ENCODE results near the gene CARF.
A peak's percentile ranks its signal among the peaks of the same experiment; 100 is the strongest.
"Not testable (repeated sequence)": the region's sequence is repeated elsewhere in the genome, so short reads cannot be mapped to it uniquely, and the experiment has no call there.

Gene CARF

DNA sequence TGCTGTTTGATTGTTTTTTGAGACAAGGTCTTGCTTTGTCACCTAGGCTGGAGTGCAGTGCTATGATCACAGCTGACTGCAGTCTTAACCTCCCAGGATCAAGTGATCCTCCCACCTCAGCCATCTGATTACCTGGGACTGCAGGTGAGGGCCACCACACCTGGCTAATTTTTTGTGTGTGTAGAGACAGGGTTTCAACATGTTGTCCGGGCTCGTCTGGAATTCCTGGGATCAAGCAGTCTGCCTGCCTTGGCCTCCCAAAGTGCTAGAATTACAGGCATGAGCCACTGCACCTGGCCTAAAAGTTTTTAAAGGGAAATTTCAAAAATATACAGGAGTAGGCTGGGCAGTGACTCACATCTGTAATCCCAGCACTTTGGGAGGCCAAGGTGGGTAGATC lies 22.4 kb downstream of the CARF start:
- DNase-seq, result no peak

DNA sequence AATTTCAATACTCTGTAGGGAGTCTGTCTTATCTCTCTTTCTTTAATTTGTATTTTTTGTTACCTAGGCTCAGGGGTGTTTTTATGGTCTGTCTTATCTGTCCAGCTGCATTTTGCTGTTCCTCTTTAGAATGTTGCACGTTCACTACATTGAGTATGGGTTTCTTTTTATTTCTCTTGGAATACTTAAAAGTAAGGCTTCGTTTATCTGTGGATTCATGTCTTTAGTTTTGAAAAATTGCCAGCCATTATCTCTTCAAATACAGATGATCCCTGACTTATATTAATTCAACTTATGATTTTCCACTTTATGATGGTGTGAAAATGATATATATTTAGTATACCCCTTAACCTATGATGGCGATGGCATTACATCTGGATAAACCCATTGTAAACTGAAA lies 26.9 kb downstream of the CARF start:
- DNase-seq, result no peak

DNA sequence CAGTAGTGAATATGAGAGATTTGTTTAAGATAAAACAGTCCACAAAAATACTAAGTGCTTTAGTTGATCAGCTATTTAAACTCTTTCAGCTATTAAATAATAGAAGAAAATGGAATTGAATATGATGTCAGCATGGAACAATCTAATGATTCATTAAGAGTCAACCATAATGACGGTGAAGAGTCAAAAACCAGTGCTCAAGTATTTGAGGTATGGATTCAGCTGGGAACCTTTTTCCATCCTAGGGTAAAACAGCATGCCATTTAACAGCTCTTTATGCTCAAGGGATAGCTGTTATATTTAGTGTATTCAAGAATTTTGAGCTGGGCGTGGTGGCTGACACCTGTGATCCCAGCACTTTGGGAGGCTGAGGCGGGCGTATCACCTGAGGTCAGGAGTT lies 29.7 kb downstream of the CARF start:
- no peak for DNase-seq

DNA sequence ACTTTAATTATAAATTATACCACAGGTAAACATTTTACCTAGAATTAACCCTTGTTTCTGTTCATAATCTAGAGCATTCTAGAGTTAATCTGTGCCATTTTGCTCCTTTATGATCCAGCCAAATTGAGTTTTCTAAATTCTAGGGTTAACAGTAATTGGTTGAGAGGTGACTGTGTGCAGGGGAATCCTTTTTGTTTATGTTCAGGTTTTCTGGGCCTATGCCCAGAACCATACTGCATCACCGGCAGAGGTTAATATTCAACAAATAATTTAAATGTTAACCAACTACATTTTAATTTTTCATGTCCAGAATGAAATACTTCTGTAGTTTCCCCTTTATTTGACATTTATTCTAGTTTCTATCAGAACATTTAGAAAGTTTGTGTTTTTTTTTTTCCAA lies 32.3 kb downstream of the CARF start:
- DNase-seq, result no peak

DNA sequence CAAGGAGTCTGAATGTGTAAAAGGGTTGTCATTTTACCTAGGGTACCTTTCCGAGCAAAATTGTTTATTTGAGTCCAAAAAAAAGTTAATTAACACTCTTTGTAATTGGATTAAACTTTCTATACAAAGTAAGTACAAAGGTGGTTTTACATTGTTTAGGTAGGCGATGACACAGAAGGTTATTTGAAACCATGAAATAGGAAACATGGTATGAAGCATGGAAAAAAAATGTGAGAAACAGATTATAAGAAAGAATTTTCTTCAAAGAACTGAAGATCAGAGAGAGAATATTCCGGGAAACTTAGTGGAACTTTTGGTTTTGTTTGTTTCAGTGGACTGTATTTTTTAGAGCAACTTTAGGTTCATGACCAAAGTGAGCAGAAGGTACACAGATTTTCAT lies 32.7 kb downstream of the CARF start:
- no peak for DNase-seq

DNA sequence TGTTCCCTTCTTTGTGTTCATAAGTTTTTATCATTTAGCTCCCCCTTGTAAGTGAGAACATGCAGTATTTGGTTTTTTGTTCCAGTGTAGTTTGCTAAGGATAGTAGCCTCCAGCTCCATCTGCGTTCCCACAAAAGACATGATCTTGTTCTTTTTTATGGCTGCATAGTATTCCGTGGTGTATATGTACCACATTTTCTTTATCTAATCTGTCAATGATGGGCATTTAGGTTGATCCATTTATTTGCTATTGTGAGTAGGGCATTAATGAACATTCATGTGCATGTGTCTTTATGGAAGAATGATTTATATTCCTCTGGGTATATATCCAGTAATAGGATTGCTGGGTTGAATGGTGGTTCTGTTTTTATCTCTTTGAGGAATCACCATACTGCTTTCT lies 33.4 kb downstream of the CARF start:
- no peak for DNase-seq

DNA sequence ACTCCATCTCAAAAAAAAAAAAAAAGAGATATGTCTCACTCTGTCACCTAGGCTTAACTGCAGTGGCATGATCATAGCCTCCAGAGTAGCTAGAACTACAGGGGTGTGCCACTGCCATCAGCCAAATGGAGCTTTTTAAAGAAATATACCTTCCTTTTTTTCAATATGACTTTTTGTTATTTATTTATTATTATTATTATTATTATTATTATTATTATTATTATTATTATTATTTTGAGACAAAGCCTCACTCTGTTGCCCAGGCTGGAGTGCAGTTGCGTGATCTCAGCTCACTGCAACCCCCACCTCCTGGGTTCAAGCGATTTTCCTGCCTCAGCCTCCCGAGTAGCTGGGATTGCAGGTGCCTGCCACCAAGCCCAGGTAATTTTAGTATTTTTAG lies 37.3 kb downstream of the CARF start:
- DNase-seq, result not testable (repeated sequence)

DNA sequence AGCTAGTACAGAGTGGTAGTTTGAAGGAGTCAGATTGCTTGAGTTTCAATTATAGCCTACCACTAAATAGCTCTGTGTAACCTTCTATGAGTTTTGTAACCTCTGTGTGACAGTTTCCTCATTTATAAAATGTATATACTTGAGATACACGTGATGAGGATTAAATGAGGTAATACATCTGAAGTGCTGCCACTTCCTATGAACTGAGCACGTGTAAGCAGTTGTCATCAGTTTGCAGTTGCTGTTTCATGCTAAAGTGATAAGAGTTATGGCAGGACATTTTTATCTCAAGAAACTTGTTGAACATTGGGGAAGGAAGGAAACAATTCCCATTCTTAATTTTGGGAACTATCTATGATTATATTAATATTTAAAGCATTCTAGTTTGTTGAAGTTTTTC lies 38.5 kb downstream of the CARF start:
- DNase-seq, result no peak

DNA sequence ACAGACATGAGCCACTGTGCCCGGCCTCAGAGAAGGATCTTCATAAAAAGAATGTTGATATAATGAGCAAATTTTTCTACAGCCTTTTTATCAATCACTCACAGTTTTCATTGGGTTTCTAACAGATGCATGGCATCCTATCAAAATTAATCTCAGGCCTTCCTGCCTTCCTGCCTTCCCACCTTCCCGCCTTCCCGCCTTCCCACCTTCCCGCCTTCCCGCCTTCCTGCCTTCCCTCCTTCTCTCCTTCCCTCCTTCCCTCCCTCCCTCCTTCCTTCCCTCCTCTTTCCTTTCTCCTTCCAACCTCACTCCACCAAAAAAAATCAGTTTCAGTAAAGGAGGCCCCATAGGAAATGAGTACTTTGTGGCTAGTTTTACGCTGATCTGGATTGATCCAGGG lies 48.4 kb downstream of the CARF start:
- DNase-seq, result no peak

DNA sequence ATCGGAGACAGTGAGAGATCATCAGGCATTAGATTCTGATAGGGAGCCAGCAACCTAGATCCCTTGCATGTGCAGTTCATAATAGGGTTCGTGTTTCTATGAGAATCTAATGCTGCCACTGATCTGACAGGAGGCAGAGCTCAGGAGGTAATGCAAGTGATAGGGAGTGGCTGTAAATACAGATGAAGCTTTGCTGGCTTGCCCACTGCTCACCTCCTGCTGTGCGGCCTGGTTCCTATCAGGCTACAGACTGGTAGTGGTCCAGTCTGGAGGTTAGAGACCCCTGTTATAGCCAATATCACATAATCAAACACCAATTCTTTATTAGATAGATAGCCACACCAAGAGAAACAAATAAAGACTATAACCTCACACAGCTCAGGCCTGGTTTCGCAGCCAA lies 51.6 kb downstream of the CARF start:
- no peak for DNase-seq

DNA sequence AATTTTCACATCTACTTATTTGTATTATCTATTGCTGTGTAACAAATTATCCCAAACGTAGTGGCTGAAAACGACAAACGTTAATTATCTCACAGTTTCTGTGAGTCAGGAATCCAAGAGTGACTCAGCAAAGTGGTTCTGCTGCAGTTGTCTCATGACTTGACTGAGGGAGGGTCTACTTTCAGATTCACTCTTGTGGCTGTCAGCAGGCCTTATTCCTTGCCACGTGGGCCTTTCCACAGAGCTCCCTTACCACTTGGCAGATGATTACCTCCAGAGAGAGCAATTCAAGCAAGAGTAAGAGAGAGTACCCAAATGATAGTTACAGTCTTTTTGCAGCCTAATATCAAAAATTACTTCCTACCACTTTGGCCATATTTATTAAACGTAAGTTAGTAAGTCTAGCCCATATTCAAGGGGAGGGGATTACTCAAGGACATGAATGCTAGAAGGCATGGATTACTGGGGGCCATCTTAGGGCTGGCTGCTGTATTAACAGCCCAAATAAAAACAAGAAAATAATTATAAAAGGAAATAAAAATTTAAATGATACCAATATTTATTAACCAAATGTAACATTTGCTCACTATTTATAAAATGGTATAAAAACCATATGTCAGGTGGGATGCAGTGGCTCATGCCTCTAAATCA lies 53.9 kb downstream of the CARF start:
- DNase-seq, result peak; percentile 33

DNA sequence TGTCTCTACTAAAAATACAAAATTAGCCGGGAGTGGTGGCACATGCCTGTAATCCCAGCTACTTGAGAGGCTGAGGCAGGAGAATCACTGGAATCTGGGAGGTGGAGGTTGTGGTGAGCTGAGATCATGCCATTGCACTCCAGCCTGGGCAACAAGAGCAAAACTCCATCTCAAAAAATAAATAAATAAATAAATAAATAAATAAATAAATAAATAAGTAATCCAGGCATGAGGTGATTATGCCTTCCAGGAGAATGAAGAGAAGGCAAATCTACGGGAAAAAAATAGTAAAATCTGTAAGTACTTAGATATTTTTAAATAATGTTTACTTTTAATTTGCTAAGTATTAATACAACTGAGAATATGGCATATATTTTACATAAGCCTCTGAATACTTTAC lies 57.3 kb downstream of the CARF start:
- DNase-seq, result not testable (repeated sequence)

DNA sequence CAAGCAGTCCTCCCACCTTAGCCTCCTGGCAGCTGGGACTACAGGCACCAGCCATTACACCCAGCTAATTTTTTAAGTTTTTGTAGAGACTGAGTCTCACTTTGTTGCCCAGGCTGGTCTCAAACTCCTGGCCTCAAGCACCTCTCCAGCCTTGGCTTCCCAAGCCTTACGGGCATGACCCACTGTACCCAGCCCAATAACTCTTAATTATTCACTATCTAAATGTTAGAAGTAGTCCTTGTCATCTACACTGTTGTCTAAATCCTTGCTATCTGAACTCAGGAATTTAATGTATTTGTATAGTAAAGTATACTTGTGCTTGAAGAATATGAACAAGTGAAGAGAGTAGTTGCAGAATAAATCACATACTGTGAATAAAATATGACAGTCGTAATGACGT lies 64.7 kb downstream of the CARF start:
- no peak for DNase-seq

DNA sequence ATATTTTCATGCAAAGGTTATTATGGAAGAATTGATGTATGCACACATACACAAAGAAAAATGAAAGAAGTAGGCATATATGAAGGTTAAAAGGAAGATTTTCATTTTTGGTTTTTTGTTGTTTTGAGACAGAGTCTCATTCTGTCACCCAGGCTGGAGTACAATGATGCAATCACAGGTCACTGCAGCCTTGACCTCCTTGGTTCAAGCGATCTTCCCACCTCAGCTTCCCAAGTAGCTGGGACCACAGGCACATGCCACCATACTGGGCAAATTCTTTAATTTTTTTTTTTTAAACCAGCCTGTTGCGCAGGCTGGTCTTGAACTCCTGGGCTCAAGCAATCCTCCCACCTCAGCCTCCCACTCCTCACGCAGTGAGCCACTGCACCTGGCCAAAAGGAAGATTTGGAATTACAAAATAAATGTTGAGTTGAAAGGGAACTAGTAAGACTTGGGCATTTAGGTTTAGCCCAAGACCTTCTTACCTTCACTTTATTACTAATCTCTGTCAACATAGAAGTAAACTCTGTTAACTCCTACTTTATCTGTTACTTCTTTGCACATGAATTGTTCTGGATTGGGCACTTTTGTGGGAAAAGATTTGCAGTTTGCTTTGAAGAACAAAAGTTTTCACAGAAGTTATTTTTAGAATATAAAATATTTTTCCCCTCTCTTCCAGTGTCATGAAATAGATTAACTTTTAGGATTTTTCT lies 70.9 kb downstream of the CARF start:
- DNase-seq, result no peak

DNA sequence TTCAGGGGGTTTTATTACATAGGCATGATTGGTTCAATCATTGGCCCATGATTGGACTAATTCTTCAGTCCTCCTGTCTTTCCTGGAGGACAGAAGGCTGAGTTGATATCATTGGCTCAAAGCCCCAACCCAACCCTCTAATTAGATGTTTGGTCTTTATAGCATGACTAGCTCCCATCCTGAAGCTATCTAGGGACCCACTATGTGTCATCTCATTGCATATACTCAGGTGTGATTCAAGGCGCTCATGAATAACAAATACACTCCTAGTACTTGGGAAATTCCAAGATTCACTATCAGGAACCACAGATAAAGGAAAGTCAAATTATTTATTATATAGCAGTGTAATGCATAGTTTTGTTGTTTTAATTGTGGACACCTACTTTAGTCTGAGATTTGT lies 77.7 kb downstream of the CARF start:
- no peak for DNase-seq

DNA sequence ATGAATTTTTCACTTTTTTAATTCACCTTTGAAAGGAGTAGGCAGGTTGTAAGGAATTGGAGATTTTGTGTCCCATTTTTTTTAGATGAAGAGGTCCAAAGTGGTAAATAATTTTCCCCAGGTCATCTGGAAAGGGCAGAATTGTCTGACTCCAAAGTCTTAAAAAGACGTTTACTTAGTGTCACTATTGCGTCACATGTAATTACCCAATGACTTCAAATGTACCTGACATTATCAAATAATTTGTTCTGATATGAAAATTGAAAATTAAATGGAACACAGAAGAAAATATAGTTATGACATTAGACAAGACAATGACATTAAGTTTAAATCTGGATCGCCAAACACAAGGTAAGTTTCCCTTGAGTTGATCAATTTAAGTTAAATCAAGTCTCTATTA lies 78.4 kb downstream of the CARF start:
- no peak for DNase-seq

DNA sequence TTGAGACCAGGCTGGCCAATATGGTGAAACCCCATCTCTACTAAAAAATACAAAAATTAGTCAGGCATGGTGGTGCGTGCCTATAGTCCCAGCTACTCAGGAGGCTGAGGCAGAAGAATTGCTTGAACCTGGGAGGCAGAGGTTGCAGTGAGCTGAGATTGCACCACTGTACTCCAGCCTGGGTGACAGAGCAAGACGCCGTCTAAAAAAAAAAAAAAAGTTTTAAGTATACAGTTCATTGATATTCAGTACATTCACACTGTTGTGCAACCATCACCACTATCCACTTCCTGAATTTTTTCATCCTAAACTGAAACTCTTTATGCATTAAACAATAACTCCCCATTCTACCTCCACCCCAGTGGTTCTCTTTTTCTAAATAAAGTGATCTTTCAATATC lies 85.0 kb downstream of the CARF start:
- not testable (repeated sequence) for DNase-seq

DNA sequence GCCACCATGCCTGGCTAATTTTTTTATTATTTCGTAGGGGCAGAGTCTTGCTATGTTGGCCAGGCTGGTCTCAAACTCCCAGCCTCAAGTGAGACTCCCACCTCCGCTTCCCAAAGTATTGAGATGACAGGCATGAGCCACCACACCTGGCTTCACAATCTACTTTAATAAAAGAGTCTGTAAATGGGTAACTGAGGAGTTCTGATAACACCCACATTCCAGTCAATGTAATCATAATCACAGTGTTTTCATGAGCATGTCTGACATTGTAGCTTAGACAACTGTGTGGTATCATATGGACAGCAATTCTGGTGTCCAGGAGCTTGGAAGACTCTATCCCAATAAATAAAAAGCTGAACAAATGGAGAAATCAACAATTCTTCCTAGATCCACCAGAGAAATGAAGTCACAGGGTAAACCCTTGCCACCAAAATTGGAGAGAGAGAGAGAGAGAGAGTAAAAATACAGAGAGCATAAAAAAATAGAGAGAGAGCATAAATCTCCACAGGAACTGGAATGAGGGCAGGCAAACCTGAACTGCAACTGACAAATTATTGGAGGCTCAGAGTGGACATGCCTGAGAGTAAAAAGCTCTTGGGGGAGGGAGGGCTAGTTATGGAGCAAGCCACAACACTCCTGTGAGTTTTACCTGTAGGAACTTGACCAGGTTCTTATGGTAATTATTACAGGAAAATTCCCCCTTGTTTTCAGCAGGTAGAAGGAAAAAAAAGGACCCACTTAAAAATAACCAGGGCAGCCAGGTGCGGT lies 90.2 kb downstream of the CARF start:
- no peak for DNase-seq

DNA sequence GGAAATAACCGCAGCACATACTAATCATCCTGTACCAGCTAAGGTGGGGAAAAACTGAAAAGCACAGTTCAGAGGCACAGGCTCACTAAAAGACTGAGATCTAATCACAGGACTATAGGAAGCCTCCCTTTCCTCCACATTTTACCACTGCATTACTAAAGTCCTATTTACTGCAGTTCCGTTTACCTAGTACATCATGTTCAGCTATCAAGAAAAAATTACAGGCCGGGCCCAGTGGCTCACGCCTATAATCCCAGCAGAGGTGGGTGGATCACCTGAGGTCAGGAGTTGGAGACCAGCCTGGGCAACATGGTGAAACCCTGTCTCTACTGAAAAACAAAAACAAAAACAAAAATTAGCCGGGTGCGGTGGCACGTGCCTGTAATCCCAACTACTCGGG lies 91.6 kb downstream of the CARF start:
- no peak for DNase-seq

DNA sequence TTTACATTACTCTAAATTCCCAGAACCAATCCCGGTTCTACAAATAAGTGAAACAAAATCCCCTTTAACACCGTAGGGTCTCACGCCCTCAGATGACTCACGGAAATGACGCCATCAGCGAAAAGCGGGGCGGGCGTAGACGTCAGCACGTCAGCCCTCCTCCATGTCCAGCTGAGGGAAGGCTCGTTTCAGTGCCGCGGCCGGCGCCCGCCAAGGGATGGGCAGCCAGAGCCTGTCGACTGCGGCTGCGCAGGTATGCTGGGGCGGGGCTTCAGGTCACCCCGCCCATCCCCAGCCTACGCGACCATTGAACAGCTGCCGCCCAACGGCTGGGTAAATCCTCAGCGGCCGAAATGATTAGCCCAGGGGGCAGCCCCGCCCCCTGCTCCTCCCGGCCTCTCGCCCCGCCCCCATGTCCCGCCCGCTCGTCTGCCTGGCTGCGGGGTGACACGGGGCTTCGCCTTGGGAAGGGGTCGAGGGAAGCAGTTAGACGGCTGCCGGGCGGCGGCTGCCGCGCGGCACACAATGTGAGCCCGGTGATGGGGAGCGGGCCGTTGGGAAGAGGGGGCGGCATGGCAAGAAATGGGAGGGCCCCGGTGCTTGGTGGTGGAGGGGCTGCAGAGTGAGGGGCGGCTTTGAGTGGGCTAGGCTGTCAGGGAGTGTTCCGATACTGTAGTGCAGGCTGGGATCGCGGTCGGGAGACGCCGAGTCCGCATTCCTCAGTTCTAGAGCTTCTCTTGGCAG lies 102.6 kb downstream of the CARF start, which contains the start of gene NBEAL1:
Gene NBEAL1, plus strand, starts transcription at position 420 of the 744 bp plus-strand sequence. CDS start 1,510 bp downstream, outside the sequence.
- DNase-seq, result peak; percentile 97

DNA sequence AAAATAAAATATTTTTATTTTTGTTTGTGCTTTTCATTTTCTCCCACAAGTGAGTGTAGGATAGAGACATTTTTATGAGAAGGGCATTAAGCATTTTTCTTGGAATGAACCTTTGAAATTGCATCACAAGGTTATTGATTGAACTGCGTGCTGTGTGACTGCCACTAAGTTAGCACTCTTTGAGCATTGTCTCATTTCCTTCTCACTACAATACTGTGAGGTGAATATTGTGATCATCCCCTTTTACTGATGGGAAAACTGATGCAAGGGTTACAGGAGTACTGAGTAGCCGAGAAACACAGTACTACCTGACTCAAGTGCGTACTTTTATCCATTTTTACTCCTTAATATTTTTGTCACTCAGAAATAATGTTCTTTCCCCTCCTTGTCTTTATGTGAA lies 104.6 kb downstream of the CARF start:
- DNase-seq, result no peak

DNA sequence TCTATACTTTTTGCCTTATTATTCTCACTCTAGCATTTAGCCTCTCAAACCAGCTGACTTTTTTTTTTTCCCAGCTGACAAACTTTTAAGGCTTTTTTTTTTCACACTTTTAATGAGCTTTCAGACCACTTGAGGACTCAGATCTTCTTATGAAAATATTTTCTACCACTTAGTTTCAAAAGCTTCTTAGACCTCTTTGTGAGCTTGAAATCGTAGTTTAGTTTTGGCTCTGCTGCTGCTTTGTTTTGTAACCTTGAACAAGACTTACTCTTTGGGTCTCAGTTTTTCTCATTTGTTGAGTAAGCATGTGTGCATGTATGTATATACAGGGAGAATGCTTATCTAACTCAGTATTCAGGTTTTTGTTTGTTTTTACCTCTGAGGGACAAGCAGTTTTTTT lies 106.1 kb downstream of the CARF start:
- DNase-seq, result no peak

DNA sequence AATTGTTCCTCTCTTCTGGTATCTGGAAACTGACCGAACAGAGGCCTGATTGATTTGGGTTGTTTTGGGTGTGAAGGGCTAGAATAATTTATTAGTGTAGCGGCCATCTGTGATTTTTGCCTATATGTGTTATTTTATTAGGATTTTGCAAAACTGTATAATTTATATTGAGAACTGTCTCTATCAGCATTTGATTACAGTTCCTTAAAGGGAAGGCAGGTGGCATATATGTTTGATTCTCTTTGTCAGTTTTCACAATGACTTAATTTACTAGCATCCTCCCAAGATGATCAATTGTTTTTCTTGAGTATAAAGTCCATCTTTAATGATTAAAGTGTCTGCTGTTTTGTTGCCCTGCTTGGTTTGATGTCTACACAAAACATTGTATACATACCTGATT lies 107.1 kb downstream of the CARF start:
- DNase-seq, result no peak
